Hepatocyte (in vitro differentiated cells): ENCODE measurements around the gene NKX2-2. TPM values are rescaled to one million over a fixed set of nuclear protein-coding genes. Genes with fewer than 3 reads are reported as not detected.

ENCODE experiments used
- DNase-seq: peaks from one replicate; pipeline ENCODE4 v3.0.0-alpha.2; 2016; ENCODE audit warnings: low spot score
- H2AFZ ChIP-seq: fragments of 200-600 bp; sonication (generic); 2 replicates; pipeline ENCODE4 v1.6.0; 2016; ENCODE audit warnings: antibody characterized with exemption, mild to moderate bottlenecking
- H3K27ac ChIP-seq: fragments of 200-600 bp; sonication (generic); 2 replicates; pipeline ENCODE4 v1.5.1; 2016; ENCODE audit warnings: mild to moderate bottlenecking
- H3K27me3 ChIP-seq: fragments of 200-600 bp; sonication (generic); 2 replicates; pipeline ENCODE4 v1.6.1; 2016
- H3K36me3 ChIP-seq: fragments of 200-600 bp; sonication (generic); replicated peaks from 2 replicates; pipeline ENCODE4 v1.5.1; 2016; ENCODE audit warnings: low read depth; ENCODE audit not compliant: insufficient read depth
- H3K4me1 ChIP-seq: fragments of 200-600 bp; sonication (generic); 2 replicates; pipeline ENCODE4 v1.5.1; 2016; ENCODE audit warnings: mild to moderate bottlenecking, moderate library complexity; ENCODE audit not compliant: insufficient read depth
- H3K4me2 ChIP-seq: fragments of 200-600 bp; sonication (generic); 2 replicates; pipeline ENCODE4 v1.6.0; 2016
- H3K4me3 ChIP-seq: fragments of 200-600 bp; sonication (generic); 2 replicates; pipeline ENCODE4 v1.5.1; 2016; ENCODE audit warnings: mild to moderate bottlenecking
- H3K79me2 ChIP-seq: fragments of 200-600 bp; sonication (generic); 2 replicates; pipeline ENCODE4 v1.6.0; 2017; ENCODE audit warnings: mild to moderate bottlenecking
- H3K9me2 ChIP-seq: fragments of 200-600 bp; sonication (generic); replicated peaks from 2 replicates; pipeline ENCODE4 v1.6.0; 2017; ENCODE audit warnings: mild to moderate bottlenecking; ENCODE audit not compliant: insufficient read depth
- H3K9me3 ChIP-seq: fragments of 200-600 bp; sonication (generic); 2 replicates; pipeline ENCODE4 v1.5.1; 2016; ENCODE audit warnings: low read depth, mild to moderate bottlenecking
- H4K20me1 ChIP-seq: fragments of 200-600 bp; sonication (generic); 2 replicates; pipeline ENCODE4 v1.6.0; 2016; ENCODE audit warnings: mild to moderate bottlenecking; ENCODE audit not compliant: insufficient read depth, poor library complexity, severe bottlenecking
- EZH2 ChIP-seq: fragments of 200-600 bp; sonication (generic); IDR thresholded peaks from 2 replicates; pipeline ENCODE4 v1.6.1; 2016; ENCODE audit warnings: antibody characterized with exemption, mild to moderate bottlenecking, borderline replicate concordance
- EZH2phosphoT487 ChIP-seq: fragments of 200-600 bp; sonication (generic); IDR thresholded peaks from one replicate; pipeline ENCODE4 v1.6.1; 2018; ENCODE audit warnings: antibody characterized with exemption, mild to moderate bottlenecking, low read depth, moderate library complexity; ENCODE audit not compliant: unreplicated experiment, severe bottlenecking
- WGBS: methylation state at CpG from one replicate; pipeline ENCODE4 v1.1.6; 2016; ENCODE audit warnings: low lambda C conversion rate; ENCODE audit errors: missing lambda C conversion rate; 5-methylcytosine and 5-hydroxymethylcytosine counted together
- polyA plus RNA-seq: library from polyadenylated mRNA; unstranded; fragments of >200 nt; fragmentation: Nextera tagmentation; extraction: Ambion mirVana; gene quantifications from 2 replicates; pipeline ENCODE4 v1.2.1, GENCODE V29; 2016
- total RNA-seq: library from RNA; depleted of rRNA; stranded (reverse); fragments of >200 nt; gene quantifications from 2 replicates; pipeline ENCODE4 v1.2.3, GENCODE V29; 2014
- TF ChIP-seq, protein P1 (sequence below): fragments of 200-600 bp; sonication (generic); IDR thresholded peaks from 2 replicates; pipeline ENCODE4 v1.5.1; 2016; ENCODE audit warnings: antibody characterized with exemption, mild to moderate bottlenecking; ENCODE audit not compliant: poor library complexity

Gene NKX2-2
- total and polyA plus RNA-seq, 2 experiments from 2014 or later, result 0.33 TPM; not detected in 1

DNA sequence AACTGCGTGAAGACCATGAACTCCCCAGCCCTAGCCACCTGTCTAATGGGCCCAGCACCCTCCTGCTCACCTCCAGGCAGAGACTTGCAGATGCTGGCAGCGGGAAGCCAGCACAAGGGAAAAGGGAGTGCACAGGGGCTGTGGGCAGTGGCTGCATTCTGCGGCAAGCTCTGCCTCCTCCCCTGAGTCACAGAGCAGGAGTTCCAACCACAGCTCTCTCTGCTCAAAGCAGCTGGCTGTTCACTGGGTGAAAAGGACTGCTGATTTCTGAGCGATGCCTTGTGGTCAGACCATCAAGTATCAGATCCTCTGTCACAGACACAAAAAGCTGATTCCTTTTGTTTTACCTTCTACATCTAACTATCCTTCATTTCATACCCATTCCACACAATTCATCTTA, 10.5 kb downstream of the NKX2-2 start:
- Histone ChIP-seq H4K20me1 (no peaks in the 10 kb centered on the region), H3K9me3 (no peaks in the 10 kb centered on the region), H3K4me3 (no peak overlapping the region), H3K27ac (no peak overlapping the region), H3K9me2 (no peaks in the 10 kb centered on the region), H3K27me3 (peaks cover 95% of the 10 kb centered on the region), H3K4me1 (peaks cover 7% of the 10 kb centered on the region), H3K79me2 (no peaks in the 10 kb centered on the region), H3K4me2 (no peak overlapping the region), H3K36me3 (no peaks in the 10 kb centered on the region), H2AFZ (no peak overlapping the region)
- no peak for DNase-seq
- no peak for TF ChIP-seq EZH2phosphoT487
- TF ChIP-seq EZH2, result no peak
- TF ChIP-seq, protein P1, sequence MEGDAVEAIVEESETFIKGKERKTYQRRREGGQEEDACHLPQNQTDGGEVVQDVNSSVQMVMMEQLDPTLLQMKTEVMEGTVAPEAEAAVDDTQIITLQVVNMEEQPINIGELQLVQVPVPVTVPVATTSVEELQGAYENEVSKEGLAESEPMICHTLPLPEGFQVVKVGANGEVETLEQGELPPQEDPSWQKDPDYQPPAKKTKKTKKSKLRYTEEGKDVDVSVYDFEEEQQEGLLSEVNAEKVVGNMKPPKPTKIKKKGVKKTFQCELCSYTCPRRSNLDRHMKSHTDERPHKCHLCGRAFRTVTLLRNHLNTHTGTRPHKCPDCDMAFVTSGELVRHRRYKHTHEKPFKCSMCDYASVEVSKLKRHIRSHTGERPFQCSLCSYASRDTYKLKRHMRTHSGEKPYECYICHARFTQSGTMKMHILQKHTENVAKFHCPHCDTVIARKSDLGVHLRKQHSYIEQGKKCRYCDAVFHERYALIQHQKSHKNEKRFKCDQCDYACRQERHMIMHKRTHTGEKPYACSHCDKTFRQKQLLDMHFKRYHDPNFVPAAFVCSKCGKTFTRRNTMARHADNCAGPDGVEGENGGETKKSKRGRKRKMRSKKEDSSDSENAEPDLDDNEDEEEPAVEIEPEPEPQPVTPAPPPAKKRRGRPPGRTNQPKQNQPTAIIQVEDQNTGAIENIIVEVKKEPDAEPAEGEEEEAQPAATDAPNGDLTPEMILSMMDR, result no peak
- 75% methylated on average over 4 of the region's 4 CpGs for WGBS

GRCh38 chr20:21501184-21501583, 12.7 kb downstream of the NKX2-2 start:
- Histone ChIP-seq H2AFZ (no peak overlapping the region), H3K4me1 (peaks cover 7% of the 10 kb centered on the region), H3K36me3 (no peaks in the 10 kb centered on the region), H3K27me3 (peaks cover 83% of the 10 kb centered on the region), H3K79me2 (no peaks in the 10 kb centered on the region), H3K4me2 (no peak overlapping the region), H3K4me3 (no peak overlapping the region), H3K27ac (no peak overlapping the region), H3K9me2 (no peaks in the 10 kb centered on the region), H4K20me1 (no peaks in the 10 kb centered on the region), H3K9me3 (no peaks in the 10 kb centered on the region)
- no peak for DNase-seq
- TF ChIP-seq EZH2phosphoT487 (no peak), EZH2 (no peak)
- TF ChIP-seq, protein P1, result no peak
- whole genome bisulfite sequencing, result 92% methylated on average over 11 of the region's 11 CpGs

- Histone ChIP-seq H3K4me3 (no peak overlapping the region), H3K36me3 (no peaks in the 10 kb centered on the region), H3K4me2 (no peak overlapping the region), H3K4me1 (peaks cover 3% of the 10 kb centered on the region), H3K79me2 (no peaks in the 10 kb centered on the region), H3K9me2 (no peaks in the 10 kb centered on the region), H4K20me1 (no peaks in the 10 kb centered on the region), H3K27me3 (peaks cover 77% of the 10 kb centered on the region), H3K27ac (no peak overlapping the region), H2AFZ (no peak overlapping the region), H3K9me3 (no peaks in the 10 kb centered on the region)
- no peak for TF ChIP-seq EZH2phosphoT487
- TF ChIP-seq EZH2, result no peak
- TF ChIP-seq, protein P1, result no peak
- 84% methylated on average over 7 of the region's 7 CpGs for WGBS
- DNase-seq, result no peak
These were observed 13.3 kb downstream of the NKX2-2 start for GRCh38 chr20:21500599-21500998.

- Histone ChIP-seq H3K4me1 (no peaks in the 10 kb centered on the region), H3K4me2 (no peak overlapping the region), H3K9me2 (no peaks in the 10 kb centered on the region), H2AFZ (no peak overlapping the region), H3K36me3 (no peaks in the 10 kb centered on the region), H3K9me3 (no peaks in the 10 kb centered on the region), H4K20me1 (no peaks in the 10 kb centered on the region), H3K79me2 (no peaks in the 10 kb centered on the region), H3K27me3 (peaks cover 70% of the 10 kb centered on the region), H3K27ac (no peak overlapping the region), H3K4me3 (no peak overlapping the region)
- DNase-seq, result no peak
- TF ChIP-seq EZH2 (no peak), EZH2phosphoT487 (no peak)
- TF ChIP-seq, protein P1, result no peak
- 68% methylated on average over 7 of the region's 7 CpGs for WGBS
These were observed 14.2 kb downstream of the NKX2-2 start for GRCh38 chr20:21499641-21500040.
